HEK293 (cell line): Measurements from ENCODE around the gene FSTL3.

Experiments
- CTCF ChIA-PET: fragments of 350-600 bp; formaldehyde crosslinking; extraction: SDS; loops from one replicate; lab custom pipeline; 2021; ENCODE audit warnings: antibody characterized with exemption; lab: Yijun Ruan, JAX
- POLR2A ChIA-PET: fragments of 300-600 bp; formaldehyde crosslinking; extraction: SDS; loops from one replicate; lab custom pipeline; 2020; ENCODE audit warnings: antibody characterized with exemption, inconsistent platforms; lab: Yijun Ruan, JAX
- H3K27ac ChIP-seq: fragments of 200-500 bp; sonication (Bioruptor generic); 2 replicates; pipeline ENCODE4 v1.5.1; 2014; ENCODE audit warnings: low read depth, low read length, control low read depth, inconsistent platforms; ENCODE audit errors: extremely low read depth
- H3K36me3 ChIP-seq, 2 experiments: fragments of 200-500 bp in 1 of 2; sonication (Bioruptor generic) in 1 of 2; 1 replicate in 1 of 2; 2 replicates in 1 of 2; pipeline ENCODE4 v1.5.1; 2014 to 2017; ENCODE audit warnings: inconsistent platforms in 2 of 2, low read length in 2 of 2; ENCODE audit not compliant: control insufficient read depth in 2 of 2, insufficient read depth in 1 of 2
- H3K4me1 ChIP-seq: fragments of 200-500 bp; sonication (Bioruptor generic); 2 replicates; pipeline ENCODE4 v1.5.1; 2014; ENCODE audit warnings: mild to moderate bottlenecking, low read length, inconsistent platforms; ENCODE audit not compliant: control insufficient read depth, insufficient read depth
- H3K4me3 ChIP-seq: 2 replicates; pipeline ENCODE4 v1.5.1; 2011; ENCODE audit warnings: low read depth, mild to moderate bottlenecking, control low read depth, low read length, moderate library complexity
- H3K9me3 ChIP-seq: fragments of 200-500 bp; sonication (Bioruptor generic); 2 replicates; pipeline ENCODE4 v1.5.1; 2014; ENCODE audit warnings: low read depth, low read length, inconsistent platforms; ENCODE audit not compliant: control insufficient read depth, insufficient read depth
- PRDM10 ChIP-seq: fragments of 450-650 bp; formaldehyde crosslinking; IDR thresholded peaks from 2 replicates; pipeline ENCODE4 v1.5.1; 2016; ENCODE audit warnings: missing biosample characterization, missing genetic modification characterization
- SALL2 ChIP-seq: fragments of 450-650 bp; formaldehyde crosslinking; IDR thresholded peaks from 2 replicates; pipeline ENCODE4 v1.5.0; 2017; ENCODE audit warnings: missing biosample characterization, mild to moderate bottlenecking, missing genetic modification characterization, borderline replicate concordance
- ZBTB10 ChIP-seq: fragments of 450-650 bp; formaldehyde crosslinking; IDR thresholded peaks from 2 replicates; pipeline ENCODE4 v1.5.1; 2016; ENCODE audit warnings: missing biosample characterization, missing genetic modification characterization
- ZFP3 ChIP-seq: fragments of 450-650 bp; formaldehyde crosslinking; IDR thresholded peaks from 2 replicates; pipeline ENCODE4 v1.5.1; 2016; ENCODE audit warnings: low read depth, missing biosample characterization, missing genetic modification characterization
- ZFP37 ChIP-seq: fragments of 450-650 bp; formaldehyde crosslinking; IDR thresholded peaks from 2 replicates; pipeline ENCODE4 v1.5.1; 2016; ENCODE audit warnings: missing biosample characterization, missing genetic modification characterization
- ZNF16 ChIP-seq: fragments of 450-650 bp; formaldehyde crosslinking; IDR thresholded peaks from 2 replicates; pipeline ENCODE4 v1.5.1; 2016; ENCODE audit warnings: low read depth, missing biosample characterization, missing genetic modification characterization
- ZNF175 ChIP-seq: fragments of 450-650 bp; formaldehyde crosslinking; IDR thresholded peaks from 2 replicates; pipeline ENCODE4 v1.5.1; 2016; ENCODE audit warnings: missing biosample characterization, missing genetic modification characterization
- ZNF518A ChIP-seq: fragments of 450-650 bp; formaldehyde crosslinking; conservative IDR thresholded peaks from 2 replicates; pipeline ENCODE4 v1.5.1; 2016; ENCODE audit warnings: low read depth, missing biosample characterization, missing genetic modification characterization
- ZNF549 ChIP-seq: fragments of 450-650 bp; IDR thresholded peaks from 2 replicates; pipeline ENCODE4 v1.5.1; 2018; ENCODE audit warnings: missing biosample characterization, missing genetic modification characterization, mild to moderate bottlenecking, inconsistent platforms, moderate library complexity
- ZNF654 ChIP-seq: fragments of 450-650 bp; formaldehyde crosslinking; IDR thresholded peaks from 2 replicates; pipeline ENCODE4 v1.5.1; 2016; ENCODE audit warnings: low read depth, missing biosample characterization, missing genetic modification characterization
- ZNF664 ChIP-seq: fragments of 450-650 bp; formaldehyde crosslinking; IDR thresholded peaks from 2 replicates; pipeline ENCODE4 v1.5.1; 2016; ENCODE audit warnings: missing biosample characterization, missing genetic modification characterization
- ZNF768 ChIP-seq: fragments of 450-650 bp; formaldehyde crosslinking; IDR thresholded peaks from 2 replicates; pipeline ENCODE4 v1.5.1; 2018; ENCODE audit warnings: missing biosample characterization, mild to moderate bottlenecking, missing genetic modification characterization
- ZNF830 ChIP-seq: fragments of 450-650 bp; IDR thresholded peaks from 2 replicates; pipeline ENCODE4 v1.5.0; 2018; ENCODE audit warnings: missing biosample characterization, missing genetic modification characterization, low read depth, mild to moderate bottlenecking, moderate library complexity

Gene FSTL3

DNA sequence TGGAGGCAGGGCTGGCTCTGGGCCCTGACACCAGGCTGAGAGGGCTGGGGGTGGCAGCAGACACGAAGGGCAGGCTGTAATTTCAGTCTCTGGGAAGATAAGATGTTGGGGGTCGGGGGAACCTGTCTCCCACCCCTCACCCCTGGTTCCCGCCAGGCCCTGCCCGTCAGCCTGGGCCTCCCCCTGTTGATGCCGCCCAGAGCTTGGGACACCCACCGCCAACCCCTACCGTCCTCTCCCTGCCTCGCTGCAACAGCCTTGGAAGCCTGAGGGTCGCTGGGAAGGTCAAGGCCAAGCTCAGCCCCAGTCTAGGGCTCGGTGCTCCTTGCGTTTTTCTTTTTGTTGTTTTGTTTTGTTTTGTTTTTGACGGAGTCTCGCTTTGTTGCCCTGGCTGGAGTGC is 47.1 kb downstream of the FSTL3 start (continued):
- TF ChIP-seq PRDM10 (no peak), ZFP37 (no peak), ZNF549 (no peak), SALL2 (tag by site-specific recombination) (no peak), ZBTB10 (no peak), ZNF518A (tag by site-specific recombination) (no peak)

DNA sequence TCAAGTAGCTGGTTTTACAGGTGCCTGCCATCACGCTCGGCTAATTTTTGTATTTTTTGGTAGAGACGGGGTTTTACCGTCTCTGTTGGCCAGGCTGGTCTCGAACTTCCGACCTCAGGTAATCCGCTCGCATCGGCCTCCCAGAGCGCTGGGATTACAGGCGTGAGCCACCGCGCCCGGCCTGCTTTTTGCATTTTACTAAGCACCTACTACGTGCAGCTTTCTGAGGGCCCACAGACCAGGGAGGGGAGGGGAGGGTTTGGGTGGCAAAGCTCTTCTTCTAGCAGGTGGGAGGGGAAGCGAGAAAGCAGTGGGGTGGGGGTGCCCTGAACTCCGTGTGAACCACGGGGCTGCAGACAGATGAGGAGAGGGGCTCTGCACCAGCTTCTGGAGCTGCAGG is 47.5 kb downstream of the FSTL3 start:
- H3K4me3 ChIP-seq: no peak overlapping the region
- peaks cover 0 to 13% of the 10 kb centered on the region in 2 experiments; a peak in 2 of 3 replicates for H3K36me3 ChIP-seq
- no peaks in the 10 kb centered on the region for H3K9me3 ChIP-seq
- TF ChIP-seq ZNF664 (tag by site-specific recombination) (0 out of 2 replicates have a peak, but pooled peaks have one; percentile 23), ZFP3 (tag by site-specific recombination) (no peak)
- TF ChIP-seq, all 188 proteins: peak for 1
- Histone ChIP-seq H3K4me1 (no peaks in the 10 kb centered on the region), H3K27ac (no peak overlapping the region)
- CTCF ChIA-PET: no interaction called here
- POLR2A ChIA-PET: interaction anchor here (1.4 to 1.5 kb wide), 2 partner anchors 16 to 20 kb away, joined by 4 read pairs; no protein-coding TSS in a partner anchor

DNA sequence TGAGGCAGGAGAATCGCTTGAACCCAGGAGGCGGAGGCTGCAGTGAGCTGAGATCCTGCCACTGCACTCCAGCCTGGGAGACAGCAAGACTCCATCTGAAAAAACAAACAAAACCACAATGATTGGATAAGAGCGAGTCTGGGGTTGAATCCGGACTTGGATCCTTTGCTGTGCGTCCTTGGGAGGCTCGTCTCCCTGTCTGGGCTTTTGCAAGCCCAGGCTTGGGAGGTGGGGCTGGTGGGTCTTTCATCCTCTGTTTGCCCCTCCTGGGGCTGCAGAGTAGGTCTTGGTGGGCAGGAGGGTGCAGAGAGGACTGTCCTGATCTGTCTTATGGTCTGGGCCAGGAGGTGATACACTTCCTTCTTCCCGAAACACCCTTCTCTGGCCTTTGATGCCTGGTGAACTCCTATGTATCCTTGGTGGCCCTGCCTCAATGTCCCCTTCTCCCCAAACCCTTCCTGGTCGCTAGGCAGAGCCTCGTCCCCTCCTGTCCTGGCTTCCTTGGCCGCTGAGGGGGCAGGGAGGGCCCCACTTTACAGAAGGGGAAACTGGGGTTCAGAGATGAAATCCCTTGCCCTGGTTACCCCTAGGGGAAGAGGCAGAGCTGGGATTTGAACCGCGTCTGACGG is 49.4 kb downstream of the FSTL3 start:
- peaks cover 0 to 19% of the 10 kb centered on the region in 2 experiments; a peak in 2 of 3 replicates for H3K36me3 ChIP-seq
- H3K4me3 ChIP-seq: no peak overlapping the region
- no peaks in the 10 kb centered on the region for H3K4me1 ChIP-seq
- H3K27ac ChIP-seq: no peak overlapping the region
- H3K9me3 ChIP-seq: no peaks in the 10 kb centered on the region
- ChIA-PET CTCF (interaction anchor here (0.9 kb wide), 1 partner anchor 141 kb away, joined by 3 read pairs; no protein-coding TSS in a partner anchor), POLR2A (no interaction called here)
- no peak for TF ChIP-seq ZNF16
- no peak for TF ChIP-seq ZNF830 (tag by site-specific recombination)
- TF ChIP-seq ZNF175: no peak
- peak; percentile 80 for TF ChIP-seq ZFP3 (tag by site-specific recombination)
- no peak for TF ChIP-seq ZNF654 (tag by site-specific recombination)
- no peak for TF ChIP-seq ZNF768 (tag by site-specific recombination)
